MM.1S (cell line): ENCODE measurements around the gene THSD7B.

Experiments
- DNase-seq: peaks from one replicate; pipeline ENCODE4 v3.0.0-alpha.2; 2015
- H2AFZ ChIP-seq: fragments of 300-600 bp; sonication (generic); 2 replicates; pipeline ENCODE4 v1.6.0; 2016; ENCODE audit warnings: antibody characterized with exemption, low read length
- H3F3A ChIP-seq: fragments of 300-600 bp; sonication (generic); 2 replicates; pipeline ENCODE4 v1.6.1; 2016; ENCODE audit warnings: mild to moderate bottlenecking, antibody characterized with exemption, low read length, moderate library complexity, mixed read lengths; ENCODE audit not compliant: insufficient read depth
- H3K27ac ChIP-seq: fragments of 300-600 bp; sonication (generic); 2 replicates; pipeline ENCODE4 v1.5.1; 2016; ENCODE audit warnings: mild to moderate bottlenecking, low read length
- H3K27me3 ChIP-seq: fragments of 300-600 bp; sonication (generic); replicated peaks from 2 replicates; pipeline ENCODE4 v1.6.0; 2016; ENCODE audit warnings: low read length; ENCODE audit not compliant: insufficient read depth
- H3K36me3 ChIP-seq: fragments of 300-600 bp; sonication (generic); replicated peaks from 2 replicates; pipeline ENCODE4 v1.6.1; 2016; ENCODE audit warnings: mild to moderate bottlenecking, low read length, mixed read lengths; ENCODE audit not compliant: insufficient read depth
- H3K4me1 ChIP-seq: fragments of 300-600 bp; sonication (generic); 2 replicates; pipeline ENCODE4 v1.6.1; 2016; ENCODE audit warnings: low read length, mixed read lengths
- H3K4me2 ChIP-seq: fragments of 300-600 bp; sonication (generic); 2 replicates; pipeline ENCODE4 v1.6.0; 2016; ENCODE audit warnings: low read depth, low read length
- H3K4me3 ChIP-seq: fragments of 300-600 bp; sonication (generic); 2 replicates; pipeline ENCODE4 v1.5.1; 2016; ENCODE audit warnings: low read length, mixed read lengths
- H3K79me2 ChIP-seq: fragments of 300-600 bp; sonication (generic); 2 replicates; pipeline ENCODE4 v1.6.1; 2016; ENCODE audit warnings: mixed run types, low read length, mixed read lengths
- H3K9ac ChIP-seq: fragments of 300-600 bp; sonication (generic); 2 replicates; pipeline ENCODE4 v1.6.1; 2016; ENCODE audit warnings: low read length, mixed read lengths
- H3K9me2 ChIP-seq: fragments of 300-600 bp; sonication (generic); replicated peaks from 2 replicates; pipeline ENCODE4 v1.6.1; 2016; ENCODE audit warnings: mild to moderate bottlenecking, low read length, mixed read lengths; ENCODE audit not compliant: insufficient read depth
- H3K9me3 ChIP-seq: fragments of 300-600 bp; sonication (generic); replicated peaks from 2 replicates; pipeline ENCODE4 v1.6.1; 2016; ENCODE audit warnings: mild to moderate bottlenecking, low read length, mixed read lengths; ENCODE audit not compliant: insufficient read depth
- H4K20me1 ChIP-seq: fragments of 300-600 bp; sonication (generic); 2 replicates; pipeline ENCODE4 v1.6.1; 2016; ENCODE audit warnings: mild to moderate bottlenecking, low read length, moderate library complexity, mixed read lengths; ENCODE audit not compliant: insufficient read depth
- CTCF ChIP-seq: fragments of 300-600 bp; sonication (generic); IDR thresholded peaks from 2 replicates; pipeline ENCODE4 v1.5.1; 2016; ENCODE audit warnings: antibody characterized with exemption, low read length, mixed read lengths
- EZH2 ChIP-seq: fragments of 300-600 bp; sonication (generic); optimal IDR thresholded peaks from 2 replicates; pipeline ENCODE3; 2017; ENCODE audit warnings: low read depth, mild to moderate bottlenecking, antibody characterized with exemption, low read length, mixed read lengths
- EZH2phosphoT487 ChIP-seq: fragments of 300-600 bp; sonication (generic); IDR thresholded peaks from 2 replicates; pipeline ENCODE4 v1.6.1; 2018; ENCODE audit warnings: antibody characterized with exemption, low read length

THSD7B gene

DNA sequence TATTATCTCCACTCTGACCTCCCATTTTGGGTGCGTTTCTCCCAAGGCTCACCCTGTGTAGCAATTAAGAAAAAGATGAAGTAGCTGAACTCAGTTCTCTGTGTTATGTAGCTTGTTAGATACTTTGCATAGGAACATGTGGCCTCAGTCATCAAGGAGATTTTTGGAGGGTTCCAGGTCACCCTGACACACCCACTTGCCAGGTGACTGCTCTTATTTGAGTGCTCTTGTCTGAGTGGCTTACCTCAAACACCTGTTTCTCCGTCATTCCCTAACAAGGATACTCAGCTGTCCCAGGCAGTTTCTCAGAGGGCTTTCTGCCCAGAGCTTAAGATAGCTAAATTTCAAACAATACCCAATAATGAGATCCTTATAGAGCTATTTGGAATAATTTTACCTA, 621.7 kb downstream of the THSD7B start:
- Histone ChIP-seq H3K9me3 (no peaks in the 10 kb centered on the region), H3K4me2 (no peak overlapping the region), H4K20me1 (no peaks in the 10 kb centered on the region), H3K9ac (no peak overlapping the region), H3K27ac (no peak overlapping the region), H3K27me3 (no peaks in the 10 kb centered on the region), H3K79me2 (no peaks in the 10 kb centered on the region), H3K4me1 (no peaks in the 10 kb centered on the region), H3F3A (no peaks in the 10 kb centered on the region), H3K9me2 (no peaks in the 10 kb centered on the region), H3K4me3 (no peak overlapping the region), H3K36me3 (no peaks in the 10 kb centered on the region), H2AFZ (no peak overlapping the region)
- DNase-seq: no peak
- TF ChIP-seq EZH2phosphoT487: no peak
- TF ChIP-seq EZH2: no peak
- no peak for TF ChIP-seq CTCF

DNA sequence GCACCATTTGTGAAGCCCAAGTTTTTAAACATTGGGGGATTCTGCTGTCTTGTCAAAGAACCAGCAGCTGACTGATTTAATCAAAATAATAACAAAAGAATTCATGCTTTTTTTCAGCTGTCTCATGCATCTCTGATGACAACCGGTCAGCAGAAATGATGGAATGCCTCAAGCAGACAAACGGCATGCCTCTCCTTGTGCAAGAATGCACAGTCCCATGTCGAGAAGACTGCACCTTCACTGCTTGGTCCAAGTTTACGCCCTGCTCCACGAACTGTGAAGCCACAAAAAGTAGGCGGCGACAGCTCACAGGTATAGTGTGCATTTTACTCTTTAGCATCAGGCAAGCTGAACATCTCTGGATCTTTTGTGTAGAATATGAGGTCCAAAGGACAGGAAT, 640.2 kb downstream of the THSD7B start:
- Histone ChIP-seq H2AFZ (no peak overlapping the region), H3K36me3 (no peaks in the 10 kb centered on the region), H3K4me2 (no peak overlapping the region), H3K27me3 (no peaks in the 10 kb centered on the region), H3K9ac (no peak overlapping the region), H3K27ac (no peak overlapping the region), H3K4me3 (no peak overlapping the region), H4K20me1 (no peaks in the 10 kb centered on the region), H3K79me2 (no peaks in the 10 kb centered on the region), H3K9me2 (no peaks in the 10 kb centered on the region), H3K9me3 (no peaks in the 10 kb centered on the region), H3K4me1 (no peaks in the 10 kb centered on the region), H3F3A (no peaks in the 10 kb centered on the region)
- TF ChIP-seq EZH2 (no peak), CTCF (no peak), EZH2phosphoT487 (no peak)
- DNase-seq: no peak

- TF ChIP-seq EZH2 (no peak), CTCF (no peak), EZH2phosphoT487 (no peak)
Observed at GRCh38 chr2:137411585-137411984, 646.2 kb downstream of the THSD7B start.

More at GRCh38 chr2:137411585-137411984, 646.2 kb downstream of the THSD7B start:
- no peaks in the 10 kb centered on the region for H3K9me2 ChIP-seq
- H3K9ac ChIP-seq: no peak overlapping the region
- no peaks in the 10 kb centered on the region for H3K27me3 ChIP-seq
- no peaks in the 10 kb centered on the region for H3K79me2 ChIP-seq
- no peak for DNase-seq
- H4K20me1 ChIP-seq: no peaks in the 10 kb centered on the region
- H3K4me2 ChIP-seq: no peak overlapping the region
- H3K4me1 ChIP-seq: no peaks in the 10 kb centered on the region
- H3K27ac ChIP-seq: no peak overlapping the region
- H3K9me3 ChIP-seq: no peaks in the 10 kb centered on the region
- H3K36me3 ChIP-seq: no peaks in the 10 kb centered on the region
- H2AFZ ChIP-seq: no peak overlapping the region
- no peaks in the 10 kb centered on the region for H3F3A ChIP-seq
- H3K4me3 ChIP-seq: no peak overlapping the region
